ENCODE measurements around the gene MESP2.

MESP2 gene

DNA sequence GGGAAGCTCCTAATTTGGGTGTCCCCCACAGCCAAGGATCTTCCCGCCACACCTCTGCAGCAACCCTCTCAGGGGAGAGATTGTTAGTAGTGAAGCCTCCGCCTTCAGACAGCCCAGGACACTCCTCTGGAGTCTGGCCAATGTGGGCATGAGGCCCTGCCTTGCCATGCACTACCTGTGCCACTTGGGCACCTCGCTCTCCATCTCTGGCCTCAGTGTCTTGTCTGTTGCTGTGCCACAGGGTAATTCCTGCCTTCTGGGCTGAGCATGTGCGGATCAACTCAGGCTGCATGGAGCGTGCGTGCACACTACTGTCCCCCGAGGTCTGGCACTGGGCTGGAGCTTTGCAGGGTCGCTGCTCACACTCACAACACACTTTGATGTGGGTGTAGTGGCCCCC, 17.2 kb upstream of the MESP2 start:
- no peak for DNase-seq (ENCODE audit: low read depth in 1 of 2, low spot score in 1 of 2)
- no peak overlapping the region for H3K4me3 ChIP-seq (replicated peaks; ENCODE audit: insufficient read depth, low read length)
- no peak overlapping the region for H3K27ac ChIP-seq (replicated peaks)
- no peaks in the 10 kb centered on the region for H3K27me3 ChIP-seq (ENCODE audit: insufficient read depth, poor library complexity, severe bottlenecking)
- TF ChIP-seq, protein P1, sequence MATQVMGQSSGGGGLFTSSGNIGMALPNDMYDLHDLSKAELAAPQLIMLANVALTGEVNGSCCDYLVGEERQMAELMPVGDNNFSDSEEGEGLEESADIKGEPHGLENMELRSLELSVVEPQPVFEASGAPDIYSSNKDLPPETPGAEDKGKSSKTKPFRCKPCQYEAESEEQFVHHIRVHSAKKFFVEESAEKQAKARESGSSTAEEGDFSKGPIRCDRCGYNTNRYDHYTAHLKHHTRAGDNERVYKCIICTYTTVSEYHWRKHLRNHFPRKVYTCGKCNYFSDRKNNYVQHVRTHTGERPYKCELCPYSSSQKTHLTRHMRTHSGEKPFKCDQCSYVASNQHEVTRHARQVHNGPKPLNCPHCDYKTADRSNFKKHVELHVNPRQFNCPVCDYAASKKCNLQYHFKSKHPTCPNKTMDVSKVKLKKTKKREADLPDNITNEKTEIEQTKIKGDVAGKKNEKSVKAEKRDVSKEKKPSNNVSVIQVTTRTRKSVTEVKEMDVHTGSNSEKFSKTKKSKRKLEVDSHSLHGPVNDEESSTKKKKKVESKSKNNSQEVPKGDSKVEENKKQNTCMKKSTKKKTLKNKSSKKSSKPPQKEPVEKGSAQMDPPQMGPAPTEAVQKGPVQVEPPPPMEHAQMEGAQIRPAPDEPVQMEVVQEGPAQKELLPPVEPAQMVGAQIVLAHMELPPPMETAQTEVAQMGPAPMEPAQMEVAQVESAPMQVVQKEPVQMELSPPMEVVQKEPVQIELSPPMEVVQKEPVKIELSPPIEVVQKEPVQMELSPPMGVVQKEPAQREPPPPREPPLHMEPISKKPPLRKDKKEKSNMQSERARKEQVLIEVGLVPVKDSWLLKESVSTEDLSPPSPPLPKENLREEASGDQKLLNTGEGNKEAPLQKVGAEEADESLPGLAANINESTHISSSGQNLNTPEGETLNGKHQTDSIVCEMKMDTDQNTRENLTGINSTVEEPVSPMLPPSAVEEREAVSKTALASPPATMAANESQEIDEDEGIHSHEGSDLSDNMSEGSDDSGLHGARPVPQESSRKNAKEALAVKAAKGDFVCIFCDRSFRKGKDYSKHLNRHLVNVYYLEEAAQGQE (IDR thresholded peaks at IDR 0.05; ENCODE audit: insufficient replicate concordance, low read depth): no peak

DNA sequence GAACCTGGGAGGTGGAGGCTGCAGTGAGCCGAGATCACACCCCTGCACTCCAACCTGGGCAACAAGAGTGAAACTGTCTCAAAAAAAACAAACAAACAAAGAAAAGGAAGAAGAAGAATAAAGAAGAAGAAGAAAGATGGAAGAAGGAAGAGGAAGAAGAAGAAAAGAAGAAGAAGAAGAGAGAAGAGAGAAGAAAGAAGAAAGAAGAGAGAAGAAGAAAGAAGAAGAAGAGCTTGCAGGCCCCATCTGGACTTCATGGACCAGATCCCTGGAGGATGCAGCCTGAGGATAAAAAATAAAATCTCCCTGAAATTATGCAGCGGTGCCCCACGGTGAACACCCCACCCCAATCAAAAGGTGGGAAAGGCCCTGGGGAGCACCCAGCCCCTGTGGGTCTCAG, 16.3 kb upstream of the MESP2 start:
- no peak overlapping the region for H3K27ac ChIP-seq (replicated peaks)
- H3K27me3 ChIP-seq (ENCODE audit: insufficient read depth, poor library complexity, severe bottlenecking): no peaks in the 10 kb centered on the region
- DNase-seq (ENCODE audit: low read depth in 1 of 2, low spot score in 1 of 2): no peak
- TF ChIP-seq POLR2AphosphoS5 (IDR thresholded peaks at IDR 0.05; ENCODE audit: low read depth) (no peak), SPI1 (IDR thresholded peaks at IDR 0.05; ENCODE audit: borderline replicate concordance, low read depth) (no peak), GABPA (IDR thresholded peaks at IDR 0.05; ENCODE audit: low read depth) (no peak)
- TF ChIP-seq, protein P2, sequence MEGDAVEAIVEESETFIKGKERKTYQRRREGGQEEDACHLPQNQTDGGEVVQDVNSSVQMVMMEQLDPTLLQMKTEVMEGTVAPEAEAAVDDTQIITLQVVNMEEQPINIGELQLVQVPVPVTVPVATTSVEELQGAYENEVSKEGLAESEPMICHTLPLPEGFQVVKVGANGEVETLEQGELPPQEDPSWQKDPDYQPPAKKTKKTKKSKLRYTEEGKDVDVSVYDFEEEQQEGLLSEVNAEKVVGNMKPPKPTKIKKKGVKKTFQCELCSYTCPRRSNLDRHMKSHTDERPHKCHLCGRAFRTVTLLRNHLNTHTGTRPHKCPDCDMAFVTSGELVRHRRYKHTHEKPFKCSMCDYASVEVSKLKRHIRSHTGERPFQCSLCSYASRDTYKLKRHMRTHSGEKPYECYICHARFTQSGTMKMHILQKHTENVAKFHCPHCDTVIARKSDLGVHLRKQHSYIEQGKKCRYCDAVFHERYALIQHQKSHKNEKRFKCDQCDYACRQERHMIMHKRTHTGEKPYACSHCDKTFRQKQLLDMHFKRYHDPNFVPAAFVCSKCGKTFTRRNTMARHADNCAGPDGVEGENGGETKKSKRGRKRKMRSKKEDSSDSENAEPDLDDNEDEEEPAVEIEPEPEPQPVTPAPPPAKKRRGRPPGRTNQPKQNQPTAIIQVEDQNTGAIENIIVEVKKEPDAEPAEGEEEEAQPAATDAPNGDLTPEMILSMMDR (IDR thresholded peaks at IDR 0.05; ENCODE audit: insufficient read depth, low read length): no peak
- TF ChIP-seq, protein P1 (IDR thresholded peaks at IDR 0.05; ENCODE audit: insufficient replicate concordance, low read depth): no peak
- H3K4me3 ChIP-seq (replicated peaks; ENCODE audit: insufficient read depth, low read length): no peak overlapping the region

DNA sequence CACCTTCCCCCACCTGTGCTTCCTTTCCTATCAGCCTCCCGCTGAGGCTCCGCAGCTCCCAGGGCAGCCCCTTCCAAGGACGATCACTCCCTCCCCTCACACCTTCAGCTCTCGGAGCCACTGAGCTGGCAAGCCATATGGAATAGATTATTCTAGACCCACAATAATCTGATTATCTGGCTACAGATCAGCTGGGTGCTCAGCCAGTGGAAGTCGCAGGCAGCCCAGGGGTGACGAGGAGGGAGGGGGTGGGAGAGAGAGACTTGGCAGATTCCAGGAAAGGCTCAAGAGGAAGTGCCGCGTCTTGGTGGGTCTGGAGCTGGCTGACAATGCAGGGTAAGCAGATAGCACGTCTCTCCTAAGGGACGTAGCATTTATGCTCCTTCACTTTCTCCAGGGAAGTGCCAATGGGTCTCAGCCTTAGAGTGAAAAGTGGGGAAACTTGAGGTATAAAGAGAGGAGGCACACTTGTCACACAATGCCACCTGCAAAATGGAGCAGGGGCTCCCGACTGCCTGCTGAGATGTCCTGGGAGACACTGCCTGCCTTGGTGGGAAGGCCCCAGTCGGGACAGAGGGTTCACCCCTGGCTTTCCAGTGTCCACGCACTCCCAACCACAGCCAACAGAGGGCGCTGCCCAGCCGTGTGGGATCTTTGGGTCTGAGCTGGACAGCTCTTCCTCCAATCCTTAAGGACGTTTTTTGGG, 15.7 kb upstream of the MESP2 start:
- DNase-seq (ENCODE audit: low read depth in 1 of 2, low spot score in 1 of 2): peak; percentile 48 to 79
- no peak overlapping the region for H3K27ac ChIP-seq (replicated peaks)
- H3K27me3 ChIP-seq (ENCODE audit: insufficient read depth, poor library complexity, severe bottlenecking): no peaks in the 10 kb centered on the region
- no peak overlapping the region for H3K4me3 ChIP-seq (replicated peaks; ENCODE audit: insufficient read depth, low read length)
- TF ChIP-seq, protein P2 (IDR thresholded peaks at IDR 0.05; ENCODE audit: insufficient read depth, low read length): peak; percentile 99
- TF ChIP-seq GABPA (IDR thresholded peaks at IDR 0.05; ENCODE audit: low read depth): no peak
- TF ChIP-seq, protein P1 (IDR thresholded peaks at IDR 0.05; ENCODE audit: insufficient replicate concordance, low read depth): peak; percentile 83
